ENCODE results near the gene SNAI3.

GRCh38 chr16:88712362-88712979, 26.2 kb upstream of the SNAI3 start:
- TF ChIP-seq POLR2A (IDR thresholded peaks at IDR 0.05) (no peak), POLR2AphosphoS5 (IDR thresholded peaks at IDR 0.05; ENCODE audit: insufficient read depth in 1 of 2, low read depth in 1 of 2) (no peak)
- TF ChIP-seq, protein P1, sequence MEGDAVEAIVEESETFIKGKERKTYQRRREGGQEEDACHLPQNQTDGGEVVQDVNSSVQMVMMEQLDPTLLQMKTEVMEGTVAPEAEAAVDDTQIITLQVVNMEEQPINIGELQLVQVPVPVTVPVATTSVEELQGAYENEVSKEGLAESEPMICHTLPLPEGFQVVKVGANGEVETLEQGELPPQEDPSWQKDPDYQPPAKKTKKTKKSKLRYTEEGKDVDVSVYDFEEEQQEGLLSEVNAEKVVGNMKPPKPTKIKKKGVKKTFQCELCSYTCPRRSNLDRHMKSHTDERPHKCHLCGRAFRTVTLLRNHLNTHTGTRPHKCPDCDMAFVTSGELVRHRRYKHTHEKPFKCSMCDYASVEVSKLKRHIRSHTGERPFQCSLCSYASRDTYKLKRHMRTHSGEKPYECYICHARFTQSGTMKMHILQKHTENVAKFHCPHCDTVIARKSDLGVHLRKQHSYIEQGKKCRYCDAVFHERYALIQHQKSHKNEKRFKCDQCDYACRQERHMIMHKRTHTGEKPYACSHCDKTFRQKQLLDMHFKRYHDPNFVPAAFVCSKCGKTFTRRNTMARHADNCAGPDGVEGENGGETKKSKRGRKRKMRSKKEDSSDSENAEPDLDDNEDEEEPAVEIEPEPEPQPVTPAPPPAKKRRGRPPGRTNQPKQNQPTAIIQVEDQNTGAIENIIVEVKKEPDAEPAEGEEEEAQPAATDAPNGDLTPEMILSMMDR (IDR thresholded peaks at IDR 0.05): no peak
